ENCODE data around the gene MSH2.

- TF ChIP-seq CTCF (conservative IDR thresholded peaks at IDR 0.05 in 1 of 2, IDR thresholded peaks at IDR 0.05 in 1 of 2; ENCODE audit: extremely low read depth in 1 of 2, insufficient read depth in 1 of 2, low read depth in 1 of 2, low read length in 2 of 2) (no peak), EZH2 (IDR thresholded peaks at IDR 0.05; ENCODE audit: borderline replicate concordance, low read length) (no peak)
Measured at GRCh38 chr2:47508080-47508479, 105.1 kb downstream of the MSH2 start.

All from mammary epithelial cell (primary cell).